Endodermal cell (in vitro differentiated cells): Measurements from ENCODE around the gene PPP1R9A. TPM values are rescaled to one million over a fixed set of nuclear protein-coding genes. Genes with fewer than 3 reads are reported as not detected.

ENCODE experiments used
- DNase-seq: peaks from one replicate; pipeline ENCODE4 v3.0.0-alpha.2; 2017
- H3K27ac ChIP-seq: 2 replicates; pipeline ENCODE4 v1.5.1; 2013; ENCODE audit warnings: mild to moderate bottlenecking, low read depth, low read length, moderate library complexity
- H3K27me3 ChIP-seq: 2 replicates; pipeline ENCODE4 v1.6.1; 2013; ENCODE audit warnings: mild to moderate bottlenecking, low read length, moderate library complexity; ENCODE audit not compliant: insufficient read depth, control insufficient read depth, poor library complexity, severe bottlenecking
- H3K36me3 ChIP-seq: 2 replicates; pipeline ENCODE4 v1.7.0; 2013; ENCODE audit warnings: mild to moderate bottlenecking, low read length, moderate library complexity; ENCODE audit not compliant: control insufficient read depth, insufficient read depth
- H3K4me1 ChIP-seq: one replicate; pipeline ENCODE4 v1.7.0; 2013; ENCODE audit warnings: low read length; ENCODE audit not compliant: control insufficient read depth, insufficient read depth
- H3K4me3 ChIP-seq: 2 replicates; pipeline ENCODE4 v1.5.1; 2013; ENCODE audit warnings: mild to moderate bottlenecking, low read length, moderate library complexity
- H3K9ac ChIP-seq: 2 replicates; pipeline ENCODE4 v1.6.1; 2013; ENCODE audit warnings: mild to moderate bottlenecking, low read length, moderate library complexity; ENCODE audit not compliant: poor library complexity, severe bottlenecking; ENCODE audit errors: extremely low read depth
- H3K9me3 ChIP-seq: 2 replicates; pipeline ENCODE4 v1.6.1; 2013; ENCODE audit warnings: mild to moderate bottlenecking, low read length, moderate library complexity; ENCODE audit not compliant: control insufficient read depth
- H3K27ac Mint-ChIP-seq: 2 replicates; pipeline ENCODE4 v1.8.0; 2020; ENCODE audit warnings: mixed read lengths
- H3K27me3 Mint-ChIP-seq: 2 replicates; pipeline ENCODE4 v1.8.0; 2021; ENCODE audit warnings: mild to moderate bottlenecking, mixed read lengths; ENCODE audit not compliant: insufficient read depth
- H3K36me3 Mint-ChIP-seq: 2 replicates; pipeline ENCODE4 v1.8.0; 2020; ENCODE audit warnings: low read depth, mixed read lengths
- H3K4me1 Mint-ChIP-seq: 2 replicates; pipeline ENCODE4 v1.8.0; 2020; ENCODE audit warnings: mixed read lengths
- H3K4me3 Mint-ChIP-seq: 2 replicates; pipeline ENCODE4 v1.8.0; 2020; ENCODE audit warnings: mild to moderate bottlenecking, moderate library complexity, mixed read lengths
- H3K9me3 Mint-ChIP-seq: 2 replicates; pipeline ENCODE4 v1.8.0; 2020; ENCODE audit warnings: mild to moderate bottlenecking, mixed read lengths
- CTCF ChIP-seq: fragments of 200-600 bp; sonication (generic); conservative IDR thresholded peaks from 2 replicates; pipeline ENCODE4 v1.5.0; 2021; ENCODE audit warnings: antibody characterized with exemption, mild to moderate bottlenecking
- WGBS, 2 experiments: methylation state at CpG; one replicate each; pipeline versions ENCODE4 v1.1.5 to v1.1.7; 2013; ENCODE audit warnings: missing lambda C conversion rate in 2 of 2, mixed read lengths in 1 of 2; ENCODE audit not compliant: insufficient coverage in 1 of 2, insufficient read length in 1 of 2; 5-methylcytosine and 5-hydroxymethylcytosine counted together
- total RNA-seq, 2 donors: library from RNA; stranded (reverse); fragmentation: NEBNext Ultra II Directional in 1 of 2; extraction: Animal tissue kit (Norgen Biotek cat#: 25700) in 1 of 2; gene quantifications; 2 replicates in 1 of 2; 3 replicates in 1 of 2; pipeline ENCODE4 v1.2.1, GENCODE V29; 2021

Gene PPP1R9A
- total RNA-seq, 2 donors from 2014 or later: 38.7 to 39.4 TPM

DNA sequence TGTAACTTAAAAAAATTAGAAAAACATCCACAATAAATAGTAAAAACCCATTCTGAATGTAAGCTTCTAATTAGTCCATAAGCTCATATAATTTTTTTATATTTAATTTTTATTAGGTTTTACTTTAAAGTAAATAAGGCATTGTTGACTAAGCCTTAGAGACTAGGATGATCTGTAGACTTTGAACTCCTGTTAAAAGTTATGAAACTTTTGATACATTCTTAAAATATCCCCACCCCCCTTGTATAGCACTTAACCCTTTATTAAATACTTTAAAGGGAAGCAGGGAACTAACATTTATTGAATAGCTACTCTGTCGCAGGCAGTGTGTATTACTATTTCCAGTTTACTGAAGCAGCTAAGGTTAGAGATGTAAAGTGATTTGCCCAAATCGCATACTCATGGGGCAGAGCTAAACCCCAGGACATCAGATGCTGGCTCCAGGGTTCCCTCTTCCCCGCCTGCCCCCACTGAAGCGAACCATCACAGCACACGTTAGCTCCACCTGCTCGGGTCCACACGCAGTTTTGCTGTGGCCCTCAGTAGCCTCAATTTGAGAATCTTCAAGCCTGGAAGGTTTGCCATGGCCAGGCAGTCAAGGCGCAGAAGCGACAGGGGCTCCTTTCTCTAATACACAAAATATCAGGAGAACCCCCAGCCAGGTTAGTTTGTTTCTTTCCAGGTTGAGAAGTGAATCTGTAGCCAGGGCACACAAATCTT is 416.2 kb downstream of the PPP1R9A start:
- no peaks in the 10 kb centered on the region for H3K36me3 ChIP-seq
- no peak overlapping the region for H3K9ac ChIP-seq
- no peak for TF ChIP-seq CTCF
- peaks cover 34% of the 10 kb centered on the region for H3K27me3 Mint-ChIP-seq
- no peaks in the 10 kb centered on the region for H3K27me3 ChIP-seq
- peaks cover 5% of the 10 kb centered on the region for H3K9me3 Mint-ChIP-seq
- no peak overlapping the region for H3K4me3 ChIP-seq
- no peaks in the 10 kb centered on the region for H3K36me3 Mint-ChIP-seq
- H3K4me3 Mint-ChIP-seq: peak overlapping the region; percentile 39
- H3K9me3 ChIP-seq: peaks cover 11% of the 10 kb centered on the region
- 92 to 94% methylated on average over 8 to 9 of the region's 9 CpGs for WGBS, 2 experiments
- no peak overlapping the region for H3K27ac ChIP-seq
- peaks cover 3% of the 10 kb centered on the region for H3K4me1 Mint-ChIP-seq
- H3K27ac Mint-ChIP-seq: no peak overlapping the region
- H3K4me1 ChIP-seq: no peaks in the 10 kb centered on the region
- no peak for DNase-seq

GRCh38 chr7:95324431-95324830 is 417.0 kb downstream of the PPP1R9A start, which contains the start of gene PON1:
Gene PON1, minus strand, starts transcription at chr7:95324532. Its CDS starts 57 bp downstream, at chr7:95324475.
- DNase-seq: peak; percentile 83
- no peak within 1 kb of the TSS for H3K4me3 ChIP-seq
- WGBS, 2 experiments: 83 to 85% methylated on average over 18 to 20 of the region's 20 CpGs
- H3K36me3 Mint-ChIP-seq: no peaks in the 10 kb centered on the region
- H3K9ac ChIP-seq: no peak within 1 kb of the TSS
- peaks cover 11% of the 10 kb centered on the region for H3K9me3 ChIP-seq
- peak within 1 kb of the TSS; percentile 39 for H3K4me3 Mint-ChIP-seq
- no peaks in the 10 kb centered on the region for H3K4me1 ChIP-seq
- peaks cover 3% of the 10 kb centered on the region for H3K4me1 Mint-ChIP-seq
- H3K9me3 Mint-ChIP-seq: peaks cover 5% of the 10 kb centered on the region
- H3K36me3 ChIP-seq: no peaks in the 10 kb centered on the region
- H3K27ac Mint-ChIP-seq: no peak within 1 kb of the TSS
- H3K27ac ChIP-seq: no peak within 1 kb of the TSS
- H3K27me3 ChIP-seq: no peaks in the 10 kb centered on the region
- no peak for TF ChIP-seq CTCF
- peaks cover 34% of the 10 kb centered on the region for H3K27me3 Mint-ChIP-seq

DNA sequence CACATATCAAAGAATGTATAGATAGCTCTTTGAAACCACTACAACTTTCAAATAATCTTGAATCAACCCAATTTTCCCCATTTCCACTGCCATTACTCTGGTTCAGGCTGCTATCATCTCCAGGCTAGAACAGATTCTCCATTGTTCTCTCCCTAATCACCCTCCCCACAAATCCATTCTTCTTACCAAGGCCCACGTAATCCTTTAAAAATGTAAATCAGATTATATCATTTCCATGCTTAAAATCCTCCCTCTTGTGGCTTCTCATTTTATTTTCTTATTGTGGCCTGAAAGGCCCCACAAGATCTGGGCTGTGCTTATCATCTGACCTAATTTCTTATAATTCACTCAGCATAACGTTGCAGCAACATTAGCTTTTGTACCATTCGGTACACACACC is 420.0 kb downstream of the PPP1R9A start:
- Histone ChIP-seq H3K4me1 (no peaks in the 10 kb centered on the region), H3K27ac (no peak overlapping the region), H3K36me3 (no peaks in the 10 kb centered on the region), H3K9me3 (peaks cover 11% of the 10 kb centered on the region), H3K27me3 (no peaks in the 10 kb centered on the region), H3K4me3 (no peak overlapping the region), H3K9ac (no peak overlapping the region)
- Mint-ChIP-seq H3K4me3 (no peak overlapping the region), H3K9me3 (peaks cover 5% of the 10 kb centered on the region), H3K36me3 (no peaks in the 10 kb centered on the region), H3K27me3 (peaks cover 32% of the 10 kb centered on the region), H3K27ac (no peak overlapping the region), H3K4me1 (peaks cover 8% of the 10 kb centered on the region)
- no peak for TF ChIP-seq CTCF
- no peak for DNase-seq
- 84 to 94% methylated on average over 3 of the region's 3 CpGs for WGBS, 2 experiments
